Neuronal stem cell (in vitro differentiated cells): ENCODE measurements around the gene PCMTD2.

Experiments used
- DNase-seq: peaks from one replicate; pipeline ENCODE4 v3.0.0-alpha.2; 2013; ENCODE audit warnings: low spot score
- H2AFZ ChIP-seq: one replicate; pipeline ENCODE4 v1.6.1; 2013; ENCODE audit warnings: mild to moderate bottlenecking, low read length, inconsistent platforms
- H2AK5ac ChIP-seq: 2 replicates; pipeline ENCODE4 v1.6.1; 2013; ENCODE audit warnings: low read depth, mild to moderate bottlenecking, inconsistent platforms, low read length, moderate library complexity, mixed read lengths
- H2BK120ac ChIP-seq: 2 replicates; pipeline ENCODE4 v1.6.1; 2013; ENCODE audit warnings: low read depth, mild to moderate bottlenecking, inconsistent platforms, low read length, moderate library complexity, mixed read lengths
- H2BK12ac ChIP-seq: one replicate; pipeline ENCODE4 v1.6.1; 2013; ENCODE audit warnings: low read length, inconsistent platforms
- H2BK15ac ChIP-seq: 2 replicates; pipeline ENCODE4 v1.6.1; 2013; ENCODE audit warnings: mild to moderate bottlenecking, low read length, inconsistent platforms, mixed read lengths
- H2BK5ac ChIP-seq: one replicate; pipeline ENCODE4 v1.6.1; 2013; ENCODE audit warnings: inconsistent platforms, mild to moderate bottlenecking, low read length, moderate library complexity
- H3K14ac ChIP-seq: one replicate; pipeline ENCODE4 v1.6.1; 2013; ENCODE audit warnings: low read length, inconsistent platforms
- H3K18ac ChIP-seq: 2 replicates; pipeline ENCODE4 v1.6.1; 2013; ENCODE audit warnings: low read length, inconsistent platforms
- H3K23ac ChIP-seq: 2 replicates; pipeline ENCODE4 v1.6.1; 2013; ENCODE audit warnings: low read depth, mild to moderate bottlenecking, mixed read lengths, low read length, inconsistent platforms; ENCODE audit not compliant: poor library complexity
- H3K27ac ChIP-seq: replicated peaks from 3 replicates; pipeline ENCODE4 v1.5.1; 2013; ENCODE audit warnings: low read length, inconsistent platforms
- H3K27me3 ChIP-seq, 3 experiments: 2 replicates each; pipeline ENCODE4 v1.6.1; 2013; ENCODE audit warnings: low read length in 3 of 3, mild to moderate bottlenecking in 2 of 3, inconsistent platforms in 1 of 3, low read depth in 1 of 3, mixed read lengths in 1 of 3, moderate library complexity in 1 of 3; ENCODE audit not compliant: control insufficient read depth in 3 of 3, insufficient read depth in 3 of 3
- H3K36me3 ChIP-seq, 2 donors: replicated peaks in 1 of 2; 2 replicates each; pipeline ENCODE4 v1.6.1; 2013; ENCODE audit warnings: low read length in 2 of 2; ENCODE audit not compliant: control insufficient read depth in 2 of 2, insufficient read depth in 2 of 2
- H3K4ac ChIP-seq: 2 replicates; pipeline ENCODE4 v1.6.1; 2013; ENCODE audit warnings: inconsistent platforms, mild to moderate bottlenecking, low read length, moderate library complexity
- H3K4me1 ChIP-seq, 2 donors: 1 replicate in 1 of 2; 2 replicates in 1 of 2; pipeline ENCODE4 v1.6.1; 2013; ENCODE audit warnings: low read length in 2 of 2, low read depth in 1 of 2; ENCODE audit not compliant: control insufficient read depth in 2 of 2, insufficient read depth in 1 of 2
- H3K4me2 ChIP-seq: one replicate; pipeline ENCODE4 v1.6.1; 2013; ENCODE audit warnings: mild to moderate bottlenecking, low read length, inconsistent platforms; ENCODE audit not compliant: insufficient read depth, poor library complexity, severe bottlenecking
- H3K4me3 ChIP-seq, 2 donors: 2 replicates each; pipeline ENCODE4 v1.5.1; 2013; ENCODE audit warnings: low read length in 2 of 2, mild to moderate bottlenecking in 2 of 2, inconsistent platforms in 1 of 2, moderate library complexity in 1 of 2
- H3K79me1 ChIP-seq: one replicate; pipeline ENCODE4 v1.6.1; 2013; ENCODE audit warnings: low read depth, mild to moderate bottlenecking, inconsistent platforms, low read length, moderate library complexity
- H3K9ac ChIP-seq: one replicate; pipeline ENCODE4 v1.6.1; 2013; ENCODE audit warnings: mild to moderate bottlenecking, low read depth, low read length, inconsistent platforms; ENCODE audit not compliant: poor library complexity
- H3K9me3 ChIP-seq, 2 donors: replicated peaks in 1 of 2; 2 replicates each; pipeline versions ENCODE3 to v1.6.1; 2013; ENCODE audit warnings: low read length in 2 of 2, mild to moderate bottlenecking in 2 of 2, inconsistent platforms in 1 of 2, low read depth in 1 of 2, mixed read lengths in 1 of 2, moderate library complexity in 1 of 2; ENCODE audit not compliant: control insufficient read depth in 2 of 2, insufficient read depth in 1 of 2
- H4K8ac ChIP-seq: one replicate; pipeline ENCODE4 v1.6.1; 2013; ENCODE audit warnings: low read depth, mild to moderate bottlenecking, inconsistent platforms, low read length, moderate library complexity
- H4K91ac ChIP-seq: one replicate; pipeline ENCODE4 v1.6.1; 2013; ENCODE audit warnings: low read length, low read depth, mild to moderate bottlenecking, inconsistent platforms; ENCODE audit not compliant: poor library complexity
- WGBS, 2 donors: extraction: QIAGEN DNeasy Blood & Tissue Kit; methylation state at CpG; one replicate each; pipeline ENCODE4 v1.1.7; 2013; ENCODE audit warnings: missing lambda C conversion rate in 2 of 2, mixed read lengths in 1 of 2; ENCODE audit not compliant: insufficient read length in 2 of 2, insufficient replicate concordance in 1 of 2; ENCODE audit errors: extremely low coverage in 2 of 2; 5-methylcytosine and 5-hydroxymethylcytosine counted together

PCMTD2 gene

DNA sequence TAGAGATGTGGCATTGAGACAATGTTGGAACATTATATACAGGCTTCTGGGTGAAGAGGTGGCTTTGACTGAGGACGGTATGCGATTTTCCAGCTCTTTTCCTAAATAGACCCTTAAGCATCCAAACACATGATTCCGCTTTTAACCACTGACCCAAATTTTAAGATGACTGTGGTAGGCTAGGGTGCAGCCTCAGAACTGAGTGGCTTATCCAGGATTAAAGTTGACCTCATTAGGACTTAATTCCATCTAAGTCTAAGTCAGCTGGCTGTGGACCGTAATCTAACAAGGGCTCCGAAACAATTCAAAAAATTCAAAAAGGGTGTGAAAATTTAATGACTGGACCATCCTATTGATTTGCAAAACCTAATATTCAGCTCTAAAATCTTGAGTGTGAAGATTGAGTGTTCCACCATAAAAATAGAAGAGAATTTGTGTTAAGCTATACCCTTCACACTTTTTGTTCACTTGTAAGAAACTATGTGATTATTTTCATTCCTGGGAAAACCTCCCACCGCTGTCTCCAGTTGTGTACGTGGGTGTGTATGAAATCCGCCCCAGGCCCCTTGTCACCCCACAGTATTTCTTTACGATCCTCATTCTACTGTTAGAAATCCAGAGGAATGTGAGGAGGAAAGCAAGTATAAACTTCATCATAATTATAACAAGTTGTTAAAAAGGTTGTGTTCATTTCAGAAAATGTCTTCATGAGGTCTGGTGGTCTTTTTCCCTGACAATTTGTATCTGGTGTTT, 2.7 kb downstream of the PCMTD2 start:
- Histone ChIP-seq H2AFZ (no peak overlapping the region), H3K4me3 (no peak overlapping the region), H3K4ac (no peak overlapping the region), H3K27ac (no peak overlapping the region), H3K23ac (no peak overlapping the region), H3K9me3 (no peaks in the 10 kb centered on the region), H2BK12ac (no peak overlapping the region), H2BK5ac (no peak overlapping the region), H3K4me2 (no peak overlapping the region), H3K18ac (no peak overlapping the region), H3K14ac (no peak overlapping the region), H2AK5ac (no peak overlapping the region), H3K36me3 (peaks cover 8 to 24% of the 10 kb centered on the region in 2 donors), H3K9ac (no peak overlapping the region), H4K91ac (no peak overlapping the region), H3K79me1 (peaks cover 10% of the 10 kb centered on the region), H2BK15ac (no peak overlapping the region), H3K27me3 (no peaks in the 10 kb centered on the region), H4K8ac (no peak overlapping the region), H3K4me1 (peaks cover 7% of the 10 kb centered on the region in 2 donors), H2BK120ac (no peak overlapping the region)
- DNase-seq = no peak
- no CpG with 5 or more reads among the region's 9 CpGs for WGBS, 2 donors

DNA sequence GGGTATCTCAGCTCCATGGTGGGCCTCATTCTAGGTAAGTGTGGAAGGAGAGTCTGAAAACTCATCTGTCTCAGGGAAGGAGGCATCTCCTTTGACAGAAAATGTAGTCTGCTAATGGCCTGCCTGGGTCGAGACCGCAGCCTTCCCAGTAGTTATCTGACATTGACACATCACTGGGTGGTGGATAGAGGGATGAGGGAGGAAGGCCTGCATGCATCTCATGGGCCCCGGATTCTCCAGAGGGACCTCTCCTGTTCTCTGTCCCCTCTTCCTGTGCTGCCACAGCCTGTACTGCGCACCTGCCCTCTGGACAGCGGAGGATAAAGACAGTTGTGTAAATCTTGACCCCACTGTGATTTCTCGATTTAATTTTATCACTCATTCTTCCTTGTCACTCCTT, 4.7 kb downstream of the PCMTD2 start:
- no peak overlapping the region for H3K4me3 ChIP-seq
- no peak overlapping the region for H4K8ac ChIP-seq
- H2AK5ac ChIP-seq = no peak overlapping the region
- H3K9ac ChIP-seq = no peak overlapping the region
- H3K4me2 ChIP-seq = no peak overlapping the region
- H2BK12ac ChIP-seq = no peak overlapping the region
- no peak overlapping the region for H4K91ac ChIP-seq
- H2AFZ ChIP-seq = no peak overlapping the region
- no peaks in the 10 kb centered on the region for H3K9me3 ChIP-seq
- H3K36me3 ChIP-seq = peaks cover 10 to 36% of the 10 kb centered on the region in 2 donors
- H3K4ac ChIP-seq = no peak overlapping the region
- no peak overlapping the region for H3K27ac ChIP-seq
- H3K27me3 ChIP-seq = no peaks in the 10 kb centered on the region
- DNase-seq = no peak
- no CpG with 5 or more reads among the region's 6 CpGs for WGBS, 2 donors
- peaks cover 4 to 7% of the 10 kb centered on the region in 2 donors for H3K4me1 ChIP-seq
- no peak overlapping the region for H2BK5ac ChIP-seq
- no peak overlapping the region for H3K23ac ChIP-seq
- no peak overlapping the region for H2BK15ac ChIP-seq
- H2BK120ac ChIP-seq = no peak overlapping the region
- H3K14ac ChIP-seq = no peak overlapping the region
- H3K18ac ChIP-seq = no peak overlapping the region
- H3K79me1 ChIP-seq = peaks cover 10% of the 10 kb centered on the region

DNA sequence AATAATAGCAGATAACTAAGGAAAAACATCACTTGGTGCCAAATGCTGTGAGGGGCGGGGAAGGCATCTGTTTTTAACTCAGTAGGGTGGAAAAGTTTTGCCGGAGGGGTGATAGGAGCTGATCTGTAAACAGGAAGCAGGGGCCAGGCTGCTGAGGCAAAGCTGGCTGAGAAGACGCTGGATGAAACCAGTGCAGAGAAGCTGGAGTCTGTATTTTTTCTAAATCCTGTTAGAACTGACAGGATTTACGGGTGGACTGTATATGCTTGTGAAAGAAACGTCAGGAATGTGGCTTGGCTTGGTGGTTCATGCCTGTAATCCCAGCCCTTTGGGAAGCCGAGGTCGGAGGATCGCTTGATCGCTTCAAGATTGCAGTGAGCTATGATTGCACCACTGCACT, 5.6 kb downstream of the PCMTD2 start:
- Histone ChIP-seq H3K27ac (no peak overlapping the region), H3K23ac (no peak overlapping the region), H3K18ac (no peak overlapping the region), H3K9ac (no peak overlapping the region), H3K4ac (no peak overlapping the region), H4K8ac (no peak overlapping the region), H2AFZ (no peak overlapping the region), H4K91ac (no peak overlapping the region), H2BK120ac (no peak overlapping the region), H2AK5ac (no peak overlapping the region), H3K27me3 (no peaks in the 10 kb centered on the region), H3K36me3 (peaks cover 12 to 43% of the 10 kb centered on the region in 2 donors), H3K4me3 (no peak overlapping the region), H2BK12ac (no peak overlapping the region), H2BK15ac (no peak overlapping the region), H3K9me3 (no peaks in the 10 kb centered on the region), H3K4me1 (peaks cover 4 to 7% of the 10 kb centered on the region in 2 donors), H3K79me1 (peaks cover 10% of the 10 kb centered on the region), H3K4me2 (no peak overlapping the region), H2BK5ac (no peak overlapping the region), H3K14ac (no peak overlapping the region)
- no peak for DNase-seq
- no CpG with 5 or more reads among the region's 9 CpGs for WGBS, 2 donors

DNA sequence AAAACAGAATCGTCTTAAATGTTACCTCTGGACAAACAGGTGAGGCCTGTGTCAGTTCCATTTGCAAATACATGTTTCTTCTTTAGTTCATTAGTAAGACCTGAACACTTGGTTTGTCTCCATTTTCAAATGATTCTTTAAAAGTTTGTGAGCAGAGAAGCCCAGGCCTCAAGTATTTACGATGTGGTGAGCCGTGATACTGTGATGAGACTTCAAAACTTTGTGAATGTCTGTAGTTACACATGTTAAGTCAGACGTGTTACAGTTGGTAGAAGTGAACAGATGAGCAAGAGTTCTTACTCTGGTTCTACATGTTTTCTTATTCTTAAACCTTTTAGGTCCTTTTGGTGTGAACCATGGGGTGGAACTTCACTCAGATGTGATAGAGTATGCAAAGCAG, 8.5 kb downstream of the PCMTD2 start:
- H2AFZ ChIP-seq = no peak overlapping the region
- H2BK15ac ChIP-seq = no peak overlapping the region
- no peak overlapping the region for H3K4me2 ChIP-seq
- no peak overlapping the region for H2AK5ac ChIP-seq
- no CpG with 5 or more reads among the region's 4 CpGs for WGBS, 2 donors
- H4K8ac ChIP-seq = no peak overlapping the region
- H3K4me3 ChIP-seq = no peak overlapping the region
- H3K18ac ChIP-seq = no peak overlapping the region
- H2BK12ac ChIP-seq = no peak overlapping the region
- no peak overlapping the region for H3K4ac ChIP-seq
- no peak overlapping the region for H3K14ac ChIP-seq
- no peak overlapping the region for H3K9ac ChIP-seq
- peaks cover 12 to 57% of the 10 kb centered on the region in 2 donors for H3K36me3 ChIP-seq
- H3K4me1 ChIP-seq = peaks cover 0 to 4% of the 10 kb centered on the region in 2 donors
- H3K27ac ChIP-seq = no peak overlapping the region
- no peak overlapping the region for H3K23ac ChIP-seq
- no peak overlapping the region for H2BK5ac ChIP-seq
- no peak for DNase-seq
- no peaks in the 10 kb centered on the region for H3K9me3 ChIP-seq
- H4K91ac ChIP-seq = no peak overlapping the region
- no peaks in the 10 kb centered on the region for H3K27me3 ChIP-seq
- no peak overlapping the region for H2BK120ac ChIP-seq
- peaks cover 5% of the 10 kb centered on the region for H3K79me1 ChIP-seq
